GM06990 (cell line): ENCODE results near the gene MAP6D1.

Experiments used
- DNase-seq: peaks from one replicate; pipeline ENCODE4 v3.0.0-alpha.2; 2011; ENCODE audit not compliant: insufficient read length; ENCODE audit errors: extremely low read depth
- H3K27me3 ChIP-seq: replicated peaks from 2 replicates; pipeline ENCODE4 v1.6.0; 2011; ENCODE audit warnings: low read length; ENCODE audit not compliant: control insufficient read depth, insufficient read depth
- H3K36me3 ChIP-seq: 2 replicates; pipeline ENCODE4 v1.5.1; 2011; ENCODE audit warnings: low read length; ENCODE audit not compliant: control insufficient read depth, insufficient read depth
- H3K4me3 ChIP-seq: replicated peaks from 2 replicates; pipeline ENCODE4 v1.5.1; 2011; ENCODE audit warnings: low read depth, mild to moderate bottlenecking, control low read depth, low read length
- TF ChIP-seq, protein P1 (sequence below): IDR thresholded peaks from 2 replicates; pipeline ENCODE4 v1.5.1; 2011; ENCODE audit warnings: low read length, control low read depth, mild to moderate bottlenecking, inconsistent platforms; ENCODE audit not compliant: insufficient read depth, poor library complexity, severe bottlenecking

MAP6D1 gene

GRCh38 chr3:183829466-183829865 is 4.1 kb upstream of the MAP6D1 start:
- Histone ChIP-seq H3K27me3 (no peaks in the 10 kb centered on the region), H3K36me3 (peaks cover 18% of the 10 kb centered on the region), H3K4me3 (no peak overlapping the region)
- no peak for DNase-seq
- TF ChIP-seq, protein P1, sequence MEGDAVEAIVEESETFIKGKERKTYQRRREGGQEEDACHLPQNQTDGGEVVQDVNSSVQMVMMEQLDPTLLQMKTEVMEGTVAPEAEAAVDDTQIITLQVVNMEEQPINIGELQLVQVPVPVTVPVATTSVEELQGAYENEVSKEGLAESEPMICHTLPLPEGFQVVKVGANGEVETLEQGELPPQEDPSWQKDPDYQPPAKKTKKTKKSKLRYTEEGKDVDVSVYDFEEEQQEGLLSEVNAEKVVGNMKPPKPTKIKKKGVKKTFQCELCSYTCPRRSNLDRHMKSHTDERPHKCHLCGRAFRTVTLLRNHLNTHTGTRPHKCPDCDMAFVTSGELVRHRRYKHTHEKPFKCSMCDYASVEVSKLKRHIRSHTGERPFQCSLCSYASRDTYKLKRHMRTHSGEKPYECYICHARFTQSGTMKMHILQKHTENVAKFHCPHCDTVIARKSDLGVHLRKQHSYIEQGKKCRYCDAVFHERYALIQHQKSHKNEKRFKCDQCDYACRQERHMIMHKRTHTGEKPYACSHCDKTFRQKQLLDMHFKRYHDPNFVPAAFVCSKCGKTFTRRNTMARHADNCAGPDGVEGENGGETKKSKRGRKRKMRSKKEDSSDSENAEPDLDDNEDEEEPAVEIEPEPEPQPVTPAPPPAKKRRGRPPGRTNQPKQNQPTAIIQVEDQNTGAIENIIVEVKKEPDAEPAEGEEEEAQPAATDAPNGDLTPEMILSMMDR: no peak

DNA sequence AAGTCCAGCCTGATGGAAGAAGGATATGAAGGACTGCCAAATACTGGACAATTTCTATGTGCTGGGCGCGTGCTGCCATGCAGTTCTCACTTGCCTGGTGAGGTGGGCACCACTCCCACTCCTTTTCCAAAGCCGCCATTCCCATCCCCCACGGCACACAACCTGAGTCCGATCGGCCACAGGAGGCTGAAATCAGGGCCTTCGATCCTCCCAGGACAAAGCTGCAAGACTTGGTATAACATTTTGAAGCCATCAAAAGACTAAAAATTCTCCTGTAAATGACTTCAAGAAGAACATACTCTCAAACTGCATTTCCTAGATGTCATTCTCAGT is 3.1 kb upstream of the MAP6D1 start:
- TF ChIP-seq, protein P1: no peak
- H3K36me3 ChIP-seq: peaks cover 17% of the 10 kb centered on the region
- no peaks in the 10 kb centered on the region for H3K27me3 ChIP-seq
- DNase-seq: no peak
- no peak overlapping the region for H3K4me3 ChIP-seq

- TF ChIP-seq, protein P1: no peak
- no peak overlapping the region for H3K4me3 ChIP-seq
- no peaks in the 10 kb centered on the region for H3K27me3 ChIP-seq
- no peak for DNase-seq
- H3K36me3 ChIP-seq: peaks cover 13% of the 10 kb centered on the region
Measured at GRCh38 chr3:183827809-183828537, 2.6 kb upstream of the MAP6D1 start.

GRCh38 chr3:183826448-183827250 is 1.3 kb upstream of the MAP6D1 start:
- DNase-seq: no peak
- TF ChIP-seq, protein P1: no peak
- Histone ChIP-seq H3K4me3 (no peak overlapping the region), H3K27me3 (no peaks in the 10 kb centered on the region), H3K36me3 (peaks cover 8% of the 10 kb centered on the region; the same call in 1 of the 2 replicates)

GRCh38 chr3:183824761-183825455 is 469 bp downstream of the MAP6D1 start:
- Histone ChIP-seq H3K4me3 (peak overlapping the region; percentile 66), H3K36me3 (peaks cover 3% of the 10 kb centered on the region; the same call in 1 of the 2 replicates), H3K27me3 (no peaks in the 10 kb centered on the region)
- DNase-seq: no peak
- TF ChIP-seq, protein P1: no peak
